BJ (cell line): ENCODE measurements around the gene ABCD3. TPM values are rescaled to one million over a fixed set of nuclear protein-coding genes. Genes with fewer than 3 reads are reported as not detected.

Experiments used
- CTCF ChIA-PET: fragments of 350-600 bp; formaldehyde crosslinking; extraction: SDS; loops from one replicate; lab custom pipeline; 2021; ENCODE audit warnings: antibody characterized with exemption, inconsistent platforms; lab: Yijun Ruan, JAX
- POLR2A ChIA-PET: fragments of 300-600 bp; sonication (Branson Sonifier 250); formaldehyde crosslinking; extraction: SDS; loops from one replicate; lab custom pipeline; 2021; ENCODE audit warnings: antibody characterized with exemption; lab: Charles Lee
- DNase-seq: peaks from one replicate; pipeline ENCODE4 v3.0.0-alpha.2; 2011; ENCODE audit warnings: low read depth
- H3K27me3 ChIP-seq: 2 replicates; pipeline ENCODE4 v1.6.0; 2011; ENCODE audit warnings: low read length; ENCODE audit not compliant: control insufficient read depth, insufficient read depth
- H3K36me3 ChIP-seq: 2 replicates; pipeline ENCODE4 v1.5.1; 2011; ENCODE audit warnings: low read length; ENCODE audit not compliant: control insufficient read depth, insufficient read depth
- H3K4me3 ChIP-seq: 2 replicates; pipeline ENCODE4 v1.5.1; 2011; ENCODE audit warnings: low read depth, mild to moderate bottlenecking, control low read depth, low read length
- CTCF ChIP-seq: IDR thresholded peaks from 2 replicates; pipeline ENCODE4 v1.5.1; 2011; ENCODE audit warnings: low read depth, mild to moderate bottlenecking, control low read depth, inconsistent platforms, low read length, moderate library complexity; ENCODE audit not compliant: insufficient read depth
- polyA plus RNA-seq: library from polyadenylated mRNA; depleted of rRNA; stranded (reverse); fragments of >200 nt; gene quantifications from 2 replicates; pipeline ENCODE4 v1.2.3, GENCODE V29; 2011

ABCD3 gene
- polyA plus RNA-seq, 1 experiment = 7.3 TPM

GRCh38 chr1:94540440-94541245 lies 122.5 kb downstream of the ABCD3 start:
- peak overlapping the region; percentile 86 for H3K4me3 ChIP-seq
- H3K27me3 ChIP-seq = no peaks in the 10 kb centered on the region
- ChIA-PET CTCF (interaction anchor here (0.9 to 1.9 kb wide), 7 partner anchors 11 to 263 kb away, joined by 3 to 6 read pairs (median 3); no protein-coding TSS in a partner anchor), POLR2A (interaction anchor here (1.0 kb wide), 1 partner anchor 158 kb away, joined by 3 read pairs; no protein-coding TSS in a partner anchor)
- peaks cover 6% of the 10 kb centered on the region for H3K36me3 ChIP-seq
- no peak for DNase-seq
- no peak for TF ChIP-seq CTCF

GRCh38 chr1:94541246-94542087 lies 123.3 kb downstream of the ABCD3 start, which contains the start of gene F3:
F3 (minus strand) TSS chr1:94541759; CDS start chr1:94541636, 123 bp downstream.
- peaks cover 4% of the 10 kb centered on the region for H3K36me3 ChIP-seq
- H3K27me3 ChIP-seq = no peaks in the 10 kb centered on the region
- peak within 1 kb of the TSS; percentile 86 for H3K4me3 ChIP-seq
- ChIA-PET POLR2A (interaction anchor here (0.6 to 2.1 kb wide), 4 partner anchors 28 to 172 kb away, joined by 3 to 6 read pairs (median 4); no protein-coding TSS in a partner anchor), CTCF (interaction anchor here (0.6 to 1.9 kb wide), 11 partner anchors 12 to 265 kb away, joined by 3 to 6 read pairs (median 3); no protein-coding TSS in a partner anchor)
- TF ChIP-seq CTCF = peak; percentile 36; the same call in 1 of the 2 replicates
- no peak for DNase-seq

- POLR2A ChIA-PET = interaction anchor here (0.6 to 2.1 kb wide), 4 partner anchors 28 to 172 kb away, joined by 3 to 6 read pairs (median 4); no protein-coding TSS in a partner anchor
- no peak for DNase-seq
Observed at GRCh38 chr1:94542088-94542870, 124.1 kb downstream of the ABCD3 start.

GRCh38 chr1:94543001-94543400 lies 124.8 kb downstream of the ABCD3 start:
- H3K4me3 ChIP-seq = peak overlapping the region; percentile 86
- peaks cover 4% of the 10 kb centered on the region for H3K36me3 ChIP-seq
- DNase-seq = no peak
- no peaks in the 10 kb centered on the region for H3K27me3 ChIP-seq
- ChIA-PET POLR2A (interaction anchor here (0.6 to 2.1 kb wide), 2 partner anchors 37 to 61 kb away, joined by 3 to 5 read pairs; no protein-coding TSS in a partner anchor), CTCF (interaction anchor here (0.5 to 1.5 kb wide), 8 partner anchors 55 to 263 kb away, joined by 3 to 4 read pairs (median 3); no protein-coding TSS in a partner anchor)
- TF ChIP-seq CTCF = no peak

More at GRCh38 chr1:94542088-94542870, 124.1 kb downstream of the ABCD3 start:
- CTCF ChIA-PET = interaction anchor here (0.6 to 1.9 kb wide), 11 partner anchors 13 to 264 kb away, joined by 3 to 6 read pairs (median 3); no protein-coding TSS in a partner anchor
- Histone ChIP-seq H3K4me3 (peak overlapping the region; percentile 86), H3K36me3 (peaks cover 4% of the 10 kb centered on the region), H3K27me3 (no peaks in the 10 kb centered on the region)
- no peak for TF ChIP-seq CTCF
